PC-3 (cell line): ENCODE measurements around the gene MANEAL. TPM values are rescaled to one million over a fixed set of nuclear protein-coding genes. Genes with fewer than 3 reads are reported as not detected.

Experiments used
- ATAC-seq: fragments of 200-7000 bp; cut with Tn5 transposase; 2 replicates; pipeline ENCODE4 v1.9.1; 2020; ENCODE audit warnings: mild to moderate bottlenecking, moderate library complexity
- BruUV-seq: library from RNA; stranded (reverse); fragments of 400-500 nt; replicated peaks from 2 replicates; lab custom pipeline; 2021; lab: Mats Ljungman, UMichigan
- CTCF ChIA-PET: fragments of 300-600 bp; sonication (Branson Sonifier 250); formaldehyde crosslinking; loops from one replicate; lab custom pipeline; 2022; ENCODE audit warnings: antibody characterized with exemption; lab: Charles Lee
- POLR2A ChIA-PET: fragments of 300-600 bp; sonication (Branson Sonifier 250); formaldehyde crosslinking; loops from one replicate; lab custom pipeline; 2022; ENCODE audit warnings: antibody characterized with exemption; ENCODE audit not compliant: unreplicated experiment; lab: Charles Lee
- DNase-seq: peaks from one replicate; pipeline ENCODE4 v3.0.0-alpha.2; 2015
- H2AFZ ChIP-seq: fragments of 300-600 bp; sonication (generic); 2 replicates; pipeline ENCODE4 v1.6.0; 2016; ENCODE audit warnings: antibody characterized with exemption, low read length
- H3F3A ChIP-seq: fragments of 300-600 bp; sonication (generic); one replicate; pipeline ENCODE4 v1.6.0; 2017; ENCODE audit warnings: antibody characterized with exemption, low read length, control low read depth, mild to moderate bottlenecking; ENCODE audit not compliant: unreplicated experiment
- H3K27ac ChIP-seq: fragments of 300-600 bp; sonication (generic); 2 replicates; pipeline ENCODE4 v1.5.1; 2016; ENCODE audit warnings: mild to moderate bottlenecking, low read length
- H3K27me3 ChIP-seq: fragments of 300-600 bp; sonication (generic); 2 replicates; pipeline ENCODE4 v1.6.1; 2016; ENCODE audit warnings: low read length, mixed read lengths
- H3K36me3 ChIP-seq: fragments of 300-600 bp; sonication (generic); 2 replicates; pipeline ENCODE4 v1.6.1; 2016; ENCODE audit warnings: low read depth, mixed run types, low read length, mixed read lengths
- H3K4me1 ChIP-seq: fragments of 300-600 bp; sonication (generic); 2 replicates; pipeline ENCODE4 v1.5.1; 2016; ENCODE audit warnings: low read length; ENCODE audit not compliant: insufficient read depth
- H3K4me2 ChIP-seq: fragments of 300-600 bp; sonication (generic); 2 replicates; pipeline ENCODE4 v1.6.0; 2016; ENCODE audit warnings: low read length
- H3K4me3 ChIP-seq: fragments of 300-600 bp; sonication (generic); 2 replicates; pipeline ENCODE4 v1.5.1; 2016; ENCODE audit warnings: mild to moderate bottlenecking, low read length, mixed read lengths
- H3K79me2 ChIP-seq: fragments of 300-600 bp; sonication (generic); 2 replicates; pipeline ENCODE4 v1.6.1; 2017; ENCODE audit warnings: low read length, mixed read lengths
- H3K9ac ChIP-seq: fragments of 300-600 bp; sonication (generic); 2 replicates; pipeline ENCODE4 v1.6.0; 2016; ENCODE audit warnings: mild to moderate bottlenecking, low read length
- H3K9me2 ChIP-seq: fragments of 300-600 bp; sonication (generic); replicated peaks from 2 replicates; pipeline ENCODE4 v1.6.1; 2016; ENCODE audit warnings: mixed run types, low read length, mixed read lengths
- H3K9me3 ChIP-seq: fragments of 300-600 bp; sonication (generic); 2 replicates; pipeline ENCODE4 v1.6.1; 2016; ENCODE audit warnings: low read length, mixed read lengths
- H4K20me1 ChIP-seq: fragments of 300-600 bp; sonication (generic); 2 replicates; pipeline ENCODE4 v1.6.1; 2016; ENCODE audit warnings: low read length, mixed read lengths
- EZH2 ChIP-seq: fragments of 300-600 bp; sonication (generic); IDR thresholded peaks from one replicate; pipeline ENCODE4 v1.6.1; 2017; ENCODE audit warnings: antibody characterized with exemption, mild to moderate bottlenecking, low read length; ENCODE audit not compliant: unreplicated experiment
- EZH2phosphoT487 ChIP-seq: fragments of 300-600 bp; sonication (generic); IDR thresholded peaks from 2 replicates; pipeline ENCODE4 v1.6.1; 2018; ENCODE audit warnings: mild to moderate bottlenecking, antibody characterized with exemption, low read length, borderline replicate concordance
- intact Hi-C: fragments of 100-400 bp; cut with micrococcal nuclease; formaldehyde crosslinking; loops from 2 replicates; pipeline ENCODE4 v1.9.0; 2023
- total RNA-seq: library from RNA; depleted of rRNA; stranded (reverse); fragments of >200 nt; gene quantifications from 2 replicates; pipeline ENCODE4 v1.2.3, GENCODE V29; 2014
- TF ChIP-seq, protein P1 (sequence below): fragments of 300-600 bp; sonication (generic); conservative IDR thresholded peaks from 2 replicates; pipeline ENCODE4 v1.5.1; 2017; ENCODE audit warnings: antibody characterized with exemption, low read depth, mild to moderate bottlenecking, low read length

Gene MANEAL
- total RNA-seq, 1 experiment from 2014 or later: 47.6 TPM

DNA sequence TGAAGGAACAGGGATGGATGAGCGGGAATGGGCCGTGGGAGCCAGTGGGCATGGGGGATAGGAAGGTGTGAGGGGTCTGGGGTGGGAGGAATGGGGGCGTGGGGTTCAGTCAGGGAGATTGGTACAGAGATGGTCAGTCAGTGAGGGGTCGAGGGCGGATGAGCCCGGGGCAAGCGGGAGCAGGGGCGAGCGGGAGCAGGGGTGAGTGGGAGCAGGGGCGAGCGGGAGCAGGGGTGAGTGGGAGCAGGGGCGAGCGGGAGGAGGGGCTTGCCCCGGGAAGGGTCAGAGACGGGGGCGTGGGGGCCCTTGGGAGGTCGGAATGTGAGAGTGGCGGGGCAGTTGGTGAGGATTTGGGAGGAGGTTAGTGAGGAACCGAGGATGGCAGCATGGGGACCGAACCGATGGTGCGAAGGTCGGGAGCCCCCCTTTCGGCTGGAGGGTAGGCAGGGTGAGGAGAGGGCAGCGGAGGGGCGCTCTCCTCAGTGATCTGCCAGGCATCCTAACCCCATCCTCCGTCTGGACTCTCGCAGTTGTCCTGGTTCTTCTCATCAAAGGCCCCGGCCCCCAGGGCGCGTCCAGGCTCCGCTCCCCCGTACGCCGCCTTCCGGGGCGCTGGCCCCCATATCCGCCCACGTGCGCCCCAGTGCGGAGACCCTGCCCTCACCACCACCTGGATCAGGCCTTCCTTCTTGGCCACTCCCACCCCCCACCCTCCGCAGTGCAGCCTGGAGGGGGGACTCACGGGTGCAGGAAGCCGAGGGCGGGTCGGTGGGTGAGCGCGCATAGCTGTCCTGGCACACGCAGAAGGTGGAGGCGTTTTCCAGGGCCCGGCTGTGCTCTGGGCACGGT is 40.0 kb upstream of the MANEAL start:
- BruUV-seq: no TSS peak
- Histone ChIP-seq H3K27me3 (no peaks in the 10 kb centered on the region), H3K4me1 (peaks cover 5% of the 10 kb centered on the region; the same call in 1 of the 2 replicates), H3K9me3 (no peaks in the 10 kb centered on the region), H2AFZ (no peak overlapping the region), H3K36me3 (no peaks in the 10 kb centered on the region), H3K9ac (no peak overlapping the region), H3K79me2 (no peaks in the 10 kb centered on the region), H3K27ac (no peak overlapping the region), H4K20me1 (no peaks in the 10 kb centered on the region), H3F3A (no peaks in the 10 kb centered on the region), H3K4me2 (peak overlapping the region; percentile 60), H3K9me2 (no peaks in the 10 kb centered on the region), H3K4me3 (peak overlapping the region; percentile 57; the same call in 1 of the 2 replicates)
- TF ChIP-seq EZH2 (no peak), EZH2phosphoT487 (no peak)
- TF ChIP-seq, protein P1, sequence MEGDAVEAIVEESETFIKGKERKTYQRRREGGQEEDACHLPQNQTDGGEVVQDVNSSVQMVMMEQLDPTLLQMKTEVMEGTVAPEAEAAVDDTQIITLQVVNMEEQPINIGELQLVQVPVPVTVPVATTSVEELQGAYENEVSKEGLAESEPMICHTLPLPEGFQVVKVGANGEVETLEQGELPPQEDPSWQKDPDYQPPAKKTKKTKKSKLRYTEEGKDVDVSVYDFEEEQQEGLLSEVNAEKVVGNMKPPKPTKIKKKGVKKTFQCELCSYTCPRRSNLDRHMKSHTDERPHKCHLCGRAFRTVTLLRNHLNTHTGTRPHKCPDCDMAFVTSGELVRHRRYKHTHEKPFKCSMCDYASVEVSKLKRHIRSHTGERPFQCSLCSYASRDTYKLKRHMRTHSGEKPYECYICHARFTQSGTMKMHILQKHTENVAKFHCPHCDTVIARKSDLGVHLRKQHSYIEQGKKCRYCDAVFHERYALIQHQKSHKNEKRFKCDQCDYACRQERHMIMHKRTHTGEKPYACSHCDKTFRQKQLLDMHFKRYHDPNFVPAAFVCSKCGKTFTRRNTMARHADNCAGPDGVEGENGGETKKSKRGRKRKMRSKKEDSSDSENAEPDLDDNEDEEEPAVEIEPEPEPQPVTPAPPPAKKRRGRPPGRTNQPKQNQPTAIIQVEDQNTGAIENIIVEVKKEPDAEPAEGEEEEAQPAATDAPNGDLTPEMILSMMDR: no peak
- ATAC-seq (no peak), DNase-seq (no peak)
- POLR2A ChIA-PET: no interaction called here
- intact Hi-C loops: no loop called here
- CTCF ChIA-PET: no interaction called here

DNA sequence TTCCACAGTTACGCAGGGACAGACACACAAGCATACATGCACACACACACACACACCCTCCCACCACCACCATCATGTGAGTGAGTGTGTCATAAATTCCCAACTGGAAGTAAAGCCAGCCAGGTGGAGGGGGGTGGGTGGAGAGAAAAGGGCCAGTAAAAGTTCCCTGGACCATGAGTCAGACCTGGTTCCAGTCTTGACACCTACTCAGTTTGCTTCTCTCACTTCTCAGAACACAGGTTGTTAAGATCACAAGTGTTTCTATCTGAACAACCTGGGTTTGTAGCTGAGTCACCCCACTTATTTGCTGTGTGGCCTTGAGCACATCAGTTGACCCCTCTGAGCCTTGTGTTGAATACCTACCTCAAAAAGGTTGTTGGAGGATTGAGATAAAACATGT is 38.4 kb upstream of the MANEAL start:
- H2AFZ ChIP-seq: no peak overlapping the region
- H4K20me1 ChIP-seq: no peaks in the 10 kb centered on the region
- CTCF ChIA-PET: no interaction called here
- H3K4me2 ChIP-seq: no peak overlapping the region
- no peaks in the 10 kb centered on the region for H3K27me3 ChIP-seq
- H3K36me3 ChIP-seq: no peaks in the 10 kb centered on the region
- H3K9me3 ChIP-seq: no peaks in the 10 kb centered on the region
- no peak overlapping the region for H3K27ac ChIP-seq
- peaks cover 5% of the 10 kb centered on the region; the same call in 1 of the 2 replicates for H3K4me1 ChIP-seq
- H3K9me2 ChIP-seq: no peaks in the 10 kb centered on the region
- H3K79me2 ChIP-seq: no peaks in the 10 kb centered on the region
- no peaks in the 10 kb centered on the region for H3F3A ChIP-seq
- H3K4me3 ChIP-seq: no peak overlapping the region
- intact Hi-C loops: no loop called here
- ATAC-seq (peak; percentile 21; the same call in 1 of the 2 replicates), DNase-seq (peak; percentile 61)
- POLR2A ChIA-PET: no interaction called here
- no peak overlapping the region for H3K9ac ChIP-seq
- TF ChIP-seq EZH2phosphoT487 (no peak), EZH2 (no peak)
- TF ChIP-seq, protein P1: no peak
- no TSS peak for BruUV-seq
